IPS-15b (cell line): ENCODE data around the gene CXCR4.

Experiments
- H3K27me3 ChIP-seq: one replicate; pipeline ENCODE4 v1.6.1; 2013; ENCODE audit warnings: low read length; ENCODE audit not compliant: control insufficient read depth, insufficient read depth
- H3K36me3 ChIP-seq: one replicate; pipeline ENCODE4 v1.6.1; 2013; ENCODE audit warnings: low read length; ENCODE audit not compliant: control insufficient read depth, insufficient read depth
- H3K4me1 ChIP-seq: one replicate; pipeline ENCODE4 v1.6.1; 2013; ENCODE audit warnings: mild to moderate bottlenecking, low read length; ENCODE audit not compliant: control insufficient read depth, insufficient read depth
- H3K4me3 ChIP-seq: one replicate; pipeline ENCODE4 v1.5.1; 2013; ENCODE audit warnings: low read depth, low read length
- H3K9ac ChIP-seq: one replicate; pipeline ENCODE4 v1.6.1; 2013; ENCODE audit warnings: low read depth, mild to moderate bottlenecking, low read length
- H3K9me3 ChIP-seq: one replicate; pipeline ENCODE4 v1.6.1; 2013; ENCODE audit warnings: mild to moderate bottlenecking, low read length; ENCODE audit not compliant: control insufficient read depth, insufficient read depth

CXCR4 gene

DNA sequence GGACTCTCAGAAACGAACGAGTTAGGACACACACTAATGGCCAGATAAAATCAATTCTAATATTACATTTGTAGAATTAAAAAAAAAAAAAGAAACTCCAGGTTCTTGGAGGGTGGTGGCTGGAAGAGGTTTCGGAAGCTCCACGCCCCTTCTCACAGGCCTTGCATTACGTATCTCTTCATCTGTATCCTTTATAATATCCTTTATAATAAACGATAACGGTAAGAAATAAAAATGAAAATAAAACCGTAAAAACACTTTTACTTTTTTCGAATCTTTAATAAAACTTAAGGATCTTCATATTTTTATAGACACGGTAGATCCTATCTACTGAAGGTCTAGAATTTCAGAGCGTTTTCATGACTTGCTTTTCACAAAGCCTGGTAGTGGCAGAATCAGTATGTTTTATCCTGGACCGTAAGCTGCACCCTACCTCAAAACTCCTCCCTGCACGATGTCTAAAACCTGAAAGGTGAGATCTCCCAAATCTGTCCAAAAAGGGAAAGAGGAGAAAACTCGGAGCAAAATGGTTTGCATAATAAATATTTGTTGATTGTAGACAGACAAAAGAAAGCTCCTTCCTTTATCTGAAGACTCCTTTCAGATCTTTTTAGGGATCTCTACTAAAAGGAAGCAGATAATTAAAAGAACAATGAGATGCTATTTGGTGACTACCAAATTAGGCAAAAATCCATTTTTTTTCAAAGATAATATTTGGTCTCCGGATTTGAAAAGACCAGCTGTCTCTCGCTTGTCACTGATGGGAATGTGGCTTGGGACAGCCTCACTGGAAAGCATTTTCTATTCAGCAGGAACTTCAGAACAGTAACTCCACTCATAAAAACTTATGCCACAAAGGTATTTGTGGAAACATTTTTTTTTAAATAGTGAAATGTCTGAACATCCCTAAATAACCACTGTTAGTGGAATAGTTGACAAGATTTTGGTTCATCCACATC, 2.0 kb upstream of the CXCR4 start:
- Histone ChIP-seq H3K4me3 (peak overlapping the region; percentile 73), H3K27me3 (peaks cover 57% of the 10 kb centered on the region), H3K9me3 (no peaks in the 10 kb centered on the region), H3K9ac (no peak overlapping the region), H3K36me3 (peaks cover under 1% of the 10 kb centered on the region), H3K4me1 (peaks cover 6% of the 10 kb centered on the region)

DNA sequence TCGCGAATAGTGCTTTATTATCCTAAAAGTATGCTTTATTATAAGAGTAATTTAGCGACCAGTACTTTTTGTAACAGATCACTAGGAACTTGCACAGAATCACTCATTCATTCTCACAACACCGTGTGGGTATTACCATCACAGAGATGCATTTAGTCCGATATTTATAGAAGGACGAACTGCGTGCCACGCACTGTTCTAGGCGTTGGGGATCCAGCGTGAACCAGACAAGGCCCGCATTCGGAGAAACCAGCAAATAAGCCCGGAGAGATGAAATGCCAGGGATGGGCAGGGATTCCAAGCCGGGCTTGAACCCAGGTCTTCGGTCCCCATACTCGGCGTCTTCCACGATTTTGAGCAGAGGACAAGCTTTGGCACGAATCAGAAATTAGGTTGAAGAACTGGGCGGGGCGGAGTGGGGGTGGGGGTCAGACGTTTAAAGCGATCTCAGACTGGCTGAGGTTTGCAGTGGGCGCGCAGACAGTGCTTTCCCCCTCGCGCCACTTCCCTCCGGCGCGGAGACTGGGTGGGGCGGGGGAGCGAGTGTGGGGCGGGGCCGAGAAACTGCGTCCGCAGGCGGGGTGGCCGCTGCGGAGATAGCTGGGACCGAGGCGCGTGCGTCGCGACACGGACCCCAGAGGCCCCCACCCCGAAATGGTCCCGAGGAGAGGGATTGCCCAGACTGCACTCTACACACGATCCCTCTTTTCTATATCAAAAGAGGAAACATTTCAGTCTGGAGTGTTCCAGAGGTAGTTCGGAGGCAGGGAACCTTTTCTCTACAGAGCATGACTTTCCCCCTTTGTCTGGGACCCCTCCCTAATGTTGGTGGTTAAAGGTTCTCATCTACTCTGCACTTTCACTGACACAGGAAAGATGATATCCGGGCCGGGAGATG, 1.1 kb upstream of the CXCR4 start:
- peaks cover 6% of the 10 kb centered on the region for H3K4me1 ChIP-seq
- H3K9me3 ChIP-seq = no peaks in the 10 kb centered on the region
- H3K36me3 ChIP-seq = peaks cover 4% of the 10 kb centered on the region
- no peak overlapping the region for H3K9ac ChIP-seq
- peaks cover 60% of the 10 kb centered on the region for H3K27me3 ChIP-seq
- H3K4me3 ChIP-seq = peak overlapping the region; percentile 73

DNA sequence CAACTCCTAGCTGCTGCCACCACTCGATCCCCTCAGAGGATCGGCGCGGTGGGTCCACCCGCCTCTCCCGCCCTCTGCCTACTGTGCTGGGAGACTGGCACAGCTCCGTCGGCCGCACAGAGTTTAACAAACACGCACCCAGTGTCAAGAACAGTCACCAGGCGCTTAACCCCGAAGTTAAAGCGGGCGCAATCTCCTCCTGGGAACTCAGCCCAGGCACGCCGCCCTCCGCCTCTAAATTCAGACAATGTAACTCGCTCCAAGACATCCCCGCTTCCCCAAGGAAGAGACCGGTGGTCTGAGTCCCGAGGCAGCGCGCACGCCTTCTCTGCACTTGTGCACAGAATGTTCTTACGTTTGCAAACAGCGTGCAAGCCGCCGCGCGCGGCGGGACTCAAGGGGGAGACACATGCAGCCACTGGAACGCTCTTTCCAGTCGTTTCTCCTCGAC, 533 bp downstream of the CXCR4 start:
- Histone ChIP-seq H3K4me1 (peaks cover 6% of the 10 kb centered on the region), H3K27me3 (peaks cover 58% of the 10 kb centered on the region), H3K4me3 (peak overlapping the region; percentile 66), H3K9me3 (no peaks in the 10 kb centered on the region), H3K36me3 (peaks cover 4% of the 10 kb centered on the region), H3K9ac (no peak overlapping the region)

DNA sequence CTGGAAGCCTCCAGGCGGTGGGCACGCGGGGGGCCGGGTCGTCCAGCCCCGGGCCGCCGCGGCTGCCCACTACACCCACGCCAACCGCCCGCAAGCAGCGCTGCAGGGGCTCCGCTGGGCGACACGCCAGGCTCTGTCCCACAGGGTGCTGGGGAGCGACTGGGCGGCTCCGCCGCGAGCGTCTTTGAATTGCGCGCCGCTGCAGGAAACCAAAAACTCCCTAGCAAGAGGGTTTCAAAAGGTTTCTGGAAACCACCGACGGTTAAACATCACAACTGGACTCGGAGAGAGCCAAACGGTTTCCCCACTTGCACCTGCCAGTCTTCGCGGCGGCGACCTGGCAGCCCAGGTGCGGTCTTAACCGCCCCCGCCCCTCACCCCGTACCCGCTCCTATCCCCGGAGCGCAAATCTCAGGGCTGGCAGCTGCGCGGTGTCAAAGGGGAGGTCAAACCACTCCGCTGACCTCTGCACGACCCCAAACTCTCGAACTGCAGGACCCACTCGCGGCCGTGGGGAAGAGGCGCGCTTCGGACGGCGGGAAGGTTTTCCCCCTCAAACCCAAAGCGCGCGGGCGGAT, 1.0 kb downstream of the CXCR4 start:
- H3K9me3 ChIP-seq = no peaks in the 10 kb centered on the region
- no peak overlapping the region for H3K9ac ChIP-seq
- H3K4me3 ChIP-seq = peak overlapping the region; percentile 66
- peaks cover 6% of the 10 kb centered on the region for H3K4me1 ChIP-seq
- peaks cover 58% of the 10 kb centered on the region for H3K27me3 ChIP-seq
- H3K36me3 ChIP-seq = peaks cover 4% of the 10 kb centered on the region

DNA sequence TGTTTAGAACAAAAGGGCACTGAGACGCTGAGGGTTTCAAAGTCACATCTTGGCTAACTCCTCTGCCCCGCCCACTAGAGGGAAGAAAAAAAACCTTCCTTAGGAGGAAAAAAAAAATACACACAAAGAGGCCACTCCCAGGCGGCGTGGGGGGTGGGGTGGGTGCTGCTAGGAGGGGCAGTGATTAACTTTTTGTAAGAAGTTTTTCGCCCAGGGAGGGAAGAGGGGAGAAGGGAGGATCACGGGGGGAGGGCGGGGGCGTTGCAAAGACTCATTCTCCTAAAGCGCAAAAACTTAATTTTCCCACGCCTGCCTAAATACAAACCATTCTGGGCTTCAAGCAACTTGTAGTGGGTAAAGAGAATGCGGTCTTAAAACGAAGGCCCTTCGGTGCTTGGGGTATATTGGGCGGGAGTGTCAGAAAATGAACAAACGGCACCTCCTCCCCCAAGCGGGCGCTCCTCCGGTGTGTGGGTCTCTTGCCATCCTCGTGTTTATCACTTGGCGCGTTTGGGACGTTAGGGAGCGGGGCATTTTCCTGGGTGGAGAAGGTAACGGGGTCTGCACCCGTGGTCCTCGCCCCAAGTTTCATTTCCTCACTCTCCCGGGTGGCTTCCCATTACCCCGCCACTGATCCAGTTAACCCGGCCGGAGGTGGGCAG, 1.7 kb downstream of the CXCR4 start:
- Histone ChIP-seq H3K9me3 (no peaks in the 10 kb centered on the region), H3K4me3 (peak overlapping the region; percentile 66), H3K4me1 (peaks cover 6% of the 10 kb centered on the region), H3K36me3 (peaks cover 4% of the 10 kb centered on the region), H3K9ac (no peak overlapping the region), H3K27me3 (peaks cover 52% of the 10 kb centered on the region)

DNA sequence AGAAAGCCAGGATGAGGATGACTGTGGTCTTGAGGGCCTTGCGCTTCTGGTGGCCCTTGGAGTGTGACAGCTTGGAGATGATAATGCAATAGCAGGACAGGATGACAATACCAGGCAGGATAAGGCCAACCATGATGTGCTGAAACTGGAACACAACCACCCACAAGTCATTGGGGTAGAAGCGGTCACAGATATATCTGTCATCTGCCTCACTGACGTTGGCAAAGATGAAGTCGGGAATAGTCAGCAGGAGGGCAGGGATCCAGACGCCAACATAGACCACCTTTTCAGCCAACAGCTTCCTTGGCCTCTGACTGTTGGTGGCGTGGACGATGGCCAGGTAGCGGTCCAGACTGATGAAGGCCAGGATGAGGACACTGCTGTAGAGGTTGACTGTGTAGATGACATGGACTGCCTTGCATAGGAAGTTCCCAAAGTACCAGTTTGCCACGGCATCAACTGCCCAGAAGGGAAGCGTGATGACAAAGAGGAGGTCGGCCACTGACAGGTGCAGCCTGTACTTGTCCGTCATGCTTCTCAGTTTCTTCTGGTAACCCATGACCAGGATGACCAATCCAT, 2.7 kb downstream of the CXCR4 start:
- peaks cover 42% of the 10 kb centered on the region for H3K27me3 ChIP-seq
- no peak overlapping the region for H3K4me3 ChIP-seq
- no peak overlapping the region for H3K9ac ChIP-seq
- H3K4me1 ChIP-seq = peaks cover 6% of the 10 kb centered on the region
- H3K36me3 ChIP-seq = peaks cover 4% of the 10 kb centered on the region
- no peaks in the 10 kb centered on the region for H3K9me3 ChIP-seq

DNA sequence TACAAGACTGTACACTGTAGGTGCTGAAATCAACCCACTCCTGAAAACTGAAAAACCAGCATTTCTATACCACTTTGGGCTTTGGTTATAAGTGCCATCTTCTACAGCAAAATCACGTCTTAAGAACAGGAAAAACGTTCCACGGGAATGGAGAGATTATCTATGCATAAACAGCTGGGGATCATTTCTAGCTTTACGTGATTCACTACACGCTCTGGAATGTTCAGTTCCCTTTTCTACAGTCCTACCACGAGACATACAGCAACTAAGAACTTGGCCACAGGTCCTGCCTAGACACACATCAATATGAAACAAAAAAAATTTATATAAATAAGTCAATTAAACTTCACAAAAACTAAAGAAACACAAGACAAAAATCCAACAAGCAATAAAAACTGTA, 3.6 kb downstream of the CXCR4 start:
- H3K9me3 ChIP-seq = no peaks in the 10 kb centered on the region
- no peak overlapping the region for H3K4me3 ChIP-seq
- H3K27me3 ChIP-seq = peaks cover 35% of the 10 kb centered on the region
- peaks cover 4% of the 10 kb centered on the region for H3K36me3 ChIP-seq
- H3K9ac ChIP-seq = no peak overlapping the region
- H3K4me1 ChIP-seq = peaks cover 3% of the 10 kb centered on the region

DNA sequence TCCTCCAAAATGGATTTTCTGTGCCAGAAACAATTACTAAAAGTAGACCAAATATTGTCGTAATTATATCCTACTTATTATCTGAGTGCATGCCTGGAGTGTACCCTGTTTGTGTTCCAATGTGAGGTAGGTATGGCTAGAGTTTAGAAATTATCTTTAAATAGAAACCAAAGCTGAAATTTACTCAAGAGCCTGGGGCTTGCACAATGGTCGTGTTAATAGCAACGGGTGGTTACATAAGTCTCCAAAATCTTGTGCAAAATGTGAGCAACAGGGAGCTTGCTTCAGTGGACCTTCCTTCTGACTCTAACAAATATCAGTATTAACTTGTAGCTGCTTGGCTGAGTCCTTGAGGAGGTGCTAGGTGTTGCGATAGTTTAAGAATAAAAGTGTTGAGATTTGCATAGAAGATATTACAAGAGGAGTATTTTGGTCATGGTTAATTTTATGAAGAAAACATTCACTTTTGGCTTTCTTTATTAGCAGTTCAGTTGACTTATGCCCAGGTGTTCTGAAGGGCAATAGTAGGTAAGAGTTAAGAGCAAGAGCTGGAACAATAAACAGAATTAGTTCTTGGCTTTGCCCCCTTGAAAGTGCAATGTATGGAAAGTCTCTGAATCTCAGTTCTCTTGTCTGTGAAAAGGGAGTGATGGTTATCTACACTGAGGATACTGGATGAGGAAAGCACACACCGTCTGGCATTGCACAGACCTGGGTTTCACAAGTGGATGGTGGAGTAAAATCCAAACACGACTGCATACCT, 4.6 kb downstream of the CXCR4 start:
- H3K4me1 ChIP-seq = peaks cover 3% of the 10 kb centered on the region

DNA sequence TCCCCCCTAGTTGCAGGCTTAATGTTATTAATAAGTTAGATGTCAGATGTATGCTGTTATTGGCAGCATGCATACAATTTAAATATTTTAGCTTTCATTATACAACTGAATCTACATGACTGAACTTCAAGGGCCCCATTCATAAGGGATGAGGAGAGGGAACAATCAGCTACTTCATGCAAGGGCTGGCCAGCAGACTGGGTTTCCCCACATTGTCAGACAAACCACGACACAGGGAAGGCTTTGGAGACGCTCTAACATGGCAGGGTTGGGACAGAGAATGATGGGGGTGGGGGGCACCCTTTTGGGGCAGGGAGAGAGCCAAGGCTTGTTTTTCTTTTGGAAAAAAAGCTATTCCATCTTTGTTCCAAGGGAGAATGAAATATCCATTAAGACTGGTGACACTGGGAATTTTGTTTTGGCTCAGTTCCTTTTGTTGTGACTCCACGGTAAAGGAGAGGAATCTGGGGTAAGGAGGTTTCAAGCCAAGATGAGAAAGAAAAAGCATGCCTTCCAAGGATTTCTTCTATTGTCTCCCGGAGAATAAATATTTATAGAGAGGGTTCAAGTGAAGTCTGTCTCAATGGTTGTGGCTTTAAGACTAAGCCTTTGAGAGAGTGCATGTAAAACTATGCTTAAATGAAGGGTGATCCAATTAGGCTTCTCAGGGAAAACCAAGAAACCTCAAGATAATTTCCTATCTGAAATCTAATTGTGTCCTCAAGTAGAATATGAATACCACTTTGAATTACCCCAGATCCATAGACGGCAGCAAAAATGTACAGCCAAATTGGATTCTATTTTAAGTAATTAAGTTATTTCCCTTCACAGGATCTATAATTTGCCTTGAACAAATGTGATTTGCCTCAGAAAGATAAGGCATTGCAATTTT, 5.4 kb downstream of the CXCR4 start:
- Histone ChIP-seq H3K9me3 (no peaks in the 10 kb centered on the region), H3K36me3 (peaks cover 4% of the 10 kb centered on the region), H3K27me3 (peaks cover 28% of the 10 kb centered on the region), H3K4me3 (no peak overlapping the region), H3K9ac (no peak overlapping the region), H3K4me1 (peaks cover 3% of the 10 kb centered on the region)

More for the DNA sequence above, 4.6 kb downstream of the CXCR4 start:
- Histone ChIP-seq H3K9ac (no peak overlapping the region), H3K4me3 (no peak overlapping the region), H3K27me3 (peaks cover 29% of the 10 kb centered on the region), H3K36me3 (peaks cover 4% of the 10 kb centered on the region), H3K9me3 (no peaks in the 10 kb centered on the region)

DNA sequence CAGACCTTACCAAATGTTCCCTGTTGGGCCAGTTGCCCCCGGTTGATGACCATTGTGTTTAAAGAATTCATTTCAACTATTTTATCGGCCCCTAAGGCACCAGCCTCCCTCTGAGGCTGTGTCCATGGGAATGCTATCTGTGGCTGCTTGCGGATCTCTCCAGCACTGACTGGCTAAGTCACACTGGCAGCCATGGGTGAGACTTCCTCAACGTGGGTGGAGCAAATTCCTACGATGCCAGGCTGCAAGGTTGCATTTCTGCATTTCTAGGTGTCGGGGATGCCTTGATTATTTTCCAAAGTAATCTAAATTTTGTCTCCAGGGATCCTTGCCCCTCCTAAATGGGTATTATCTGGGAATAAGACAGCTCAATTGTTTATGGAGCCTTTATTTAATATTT, 6.2 kb downstream of the CXCR4 start:
- H3K36me3 ChIP-seq = peaks cover 4% of the 10 kb centered on the region
- H3K27me3 ChIP-seq = peaks cover 19% of the 10 kb centered on the region
- H3K9me3 ChIP-seq = no peaks in the 10 kb centered on the region
- peaks cover 3% of the 10 kb centered on the region for H3K4me1 ChIP-seq
- H3K4me3 ChIP-seq = no peak overlapping the region
- H3K9ac ChIP-seq = no peak overlapping the region
